CD4-positive, alpha-beta memory T cell (primary cell): ENCODE data around the gene ANKHD1. TPM values are rescaled to one million over a fixed set of nuclear protein-coding genes. Genes with fewer than 3 reads are reported as not detected.

Experiments
- CTCF ChIA-PET: fragments of 350-600 bp; sonication (Branson Sonifier 250); formaldehyde crosslinking; loops from one replicate; lab custom pipeline; 2021; ENCODE audit warnings: inconsistent platforms; ENCODE audit not compliant: partially characterized antibody; lab: Charles Lee
- POLR2A ChIA-PET: fragments of 350-600 bp; sonication (Branson Sonifier 250); formaldehyde crosslinking; loops from one replicate; lab custom pipeline; 2021; ENCODE audit not compliant: partially characterized antibody; lab: Charles Lee
- DNase-seq, 5 donors: peaks; one replicate each; pipeline versions ENCODE4 v3.0.0 to v3.0.0-alpha.2; 2020 to 2022; ENCODE audit warnings: mixed read lengths in 1 of 5
- H3K27ac ChIP-seq: one replicate; pipeline ENCODE4 v1.7.0; 2013; ENCODE audit warnings: low read depth, low read length
- H3K27me3 ChIP-seq: 2 replicates; pipeline ENCODE4 v1.7.0; 2013; ENCODE audit warnings: mild to moderate bottlenecking, low read length, moderate library complexity; ENCODE audit not compliant: insufficient read depth
- H3K36me3 ChIP-seq: 2 replicates; pipeline ENCODE4 v1.7.0; 2013; ENCODE audit warnings: mild to moderate bottlenecking, low read length, moderate library complexity; ENCODE audit not compliant: insufficient read depth
- H3K4me1 ChIP-seq: 2 replicates; pipeline ENCODE4 v1.7.0; 2013; ENCODE audit warnings: mild to moderate bottlenecking, low read length, moderate library complexity; ENCODE audit not compliant: insufficient read depth
- H3K4me3 ChIP-seq, 2 donors: one replicate each; pipeline ENCODE4 v1.7.0; 2013; ENCODE audit warnings: low read length in 2 of 2, mild to moderate bottlenecking in 1 of 2
- H3K9me3 ChIP-seq, 2 donors: one replicate each; pipeline ENCODE4 v1.7.0; 2013; ENCODE audit warnings: low read length in 2 of 2, control low read depth in 1 of 2; ENCODE audit not compliant: control insufficient read depth in 1 of 2
- H3K27ac Mint-ChIP-seq, 7 donors: one replicate each; pipeline ENCODE4 v1.8.0; 2020 to 2021; ENCODE audit warnings: mixed read lengths in 7 of 7, mild to moderate bottlenecking in 6 of 7, inconsistent platforms in 3 of 7, moderate library complexity in 3 of 7
- H3K27me3 Mint-ChIP-seq, 2 donors: one replicate each; pipeline ENCODE4 v1.8.0; 2020 to 2021; ENCODE audit warnings: mixed read lengths in 2 of 2
- H3K36me3 Mint-ChIP-seq, 2 donors: one replicate each; pipeline ENCODE4 v1.8.0; 2020 to 2021; ENCODE audit warnings: mixed read lengths in 2 of 2, inconsistent platforms in 1 of 2, mild to moderate bottlenecking in 1 of 2
- H3K4me1 Mint-ChIP-seq, 4 donors: one replicate each; pipeline ENCODE4 v1.8.0; 2020 to 2021; ENCODE audit warnings: mixed read lengths in 4 of 4, mild to moderate bottlenecking in 1 of 4
- H3K4me3 Mint-ChIP-seq, 8 donors: one replicate each; pipeline ENCODE4 v1.8.0; 2020 to 2021; ENCODE audit warnings: mixed read lengths in 8 of 8, mild to moderate bottlenecking in 7 of 8, moderate library complexity in 6 of 8, inconsistent platforms in 3 of 8
- H3K9me3 Mint-ChIP-seq, 8 donors: one replicate each; pipeline ENCODE4 v1.8.0; 2020 to 2021; ENCODE audit warnings: mixed read lengths in 8 of 8, mild to moderate bottlenecking in 5 of 8, inconsistent platforms in 3 of 8, moderate library complexity in 1 of 8
- intact Hi-C: fragments of 100-400 bp; cut with micrococcal nuclease; formaldehyde crosslinking; loops from one replicate; pipeline ENCODE4 v1.15.1; 2023
- polyA plus RNA-seq, 2 donors: library from polyadenylated mRNA; unstranded; fragments of 300-500 nt; fragmentation: Illumina TruSeq; gene quantifications; one replicate each; pipeline ENCODE4 v1.2.3, GENCODE V29; 2021
- total RNA-seq, 2 experiments: library from RNA; stranded (reverse); gene quantifications; one replicate each; pipeline ENCODE4 v1.2.3, GENCODE V29; 2021

ANKHD1 gene
- total and polyA plus RNA-seq, 4 experiments from 2014 or later, result 58.6 to 252 (median 164) TPM

DNA sequence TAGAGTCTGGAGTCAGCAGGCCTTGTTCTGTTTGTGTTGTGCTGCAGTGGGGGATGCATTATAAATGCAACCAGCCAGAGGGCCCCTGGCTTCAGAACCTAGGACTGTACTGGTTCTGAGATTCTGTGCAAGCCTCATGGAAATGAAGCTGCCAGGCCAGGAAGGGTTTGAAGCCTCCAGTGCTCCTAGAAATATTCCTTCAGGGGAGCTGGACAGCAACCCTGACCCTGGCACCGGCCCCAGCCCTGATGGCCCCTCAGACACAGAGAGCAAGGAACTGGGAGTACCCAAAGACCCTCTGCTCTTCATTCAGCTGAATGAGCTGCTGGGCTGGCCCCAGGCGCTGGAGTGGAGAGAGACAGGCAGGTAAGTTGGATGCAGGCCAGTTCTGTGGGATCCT lies 41.5 kb upstream of the ANKHD1 start, which contains the start of gene SLC4A9:
Gene SLC4A9, plus strand, starts transcription at position 94 of the 400 bp plus-strand sequence. Its CDS starts 43 bp downstream, at position 137.
- Histone ChIP-seq H3K9me3 (no peaks in the 10 kb centered on the region), H3K36me3 (no peaks in the 10 kb centered on the region), H3K27me3 (no peaks in the 10 kb centered on the region), H3K4me1 (peaks cover 22% of the 10 kb centered on the region), H3K4me3 (no peak within 1 kb of the TSS), H3K27ac (no peak within 1 kb of the TSS)
- Mint-ChIP-seq H3K9me3 (no peaks in the 10 kb centered on the region), H3K4me3 (no peak within 1 kb of the TSS), H3K36me3 (no peaks in the 10 kb centered on the region), H3K27me3 (peaks cover 2% of the 10 kb centered on the region in 2 donors), H3K27ac (peak within 1 kb of the TSS in 1 of 7 donors; percentile 56), H3K4me1 (peaks cover 12 to 24% (median 15%) of the 10 kb centered on the region in 4 donors)
- ChIA-PET CTCF (interaction anchor here (0.7 to 4.6 kb wide), 11 partner anchors 8 to 365 kb away, joined by 3 to 37 read pairs (median 4); partner anchors contain the start of gene HBEGF), POLR2A (no interaction called here)
- no peak for DNase-seq
- intact Hi-C loops, result loop anchor here (5.0 kb wide), 1 partner anchor 682 kb away; no protein-coding TSS in a partner anchor

DNA sequence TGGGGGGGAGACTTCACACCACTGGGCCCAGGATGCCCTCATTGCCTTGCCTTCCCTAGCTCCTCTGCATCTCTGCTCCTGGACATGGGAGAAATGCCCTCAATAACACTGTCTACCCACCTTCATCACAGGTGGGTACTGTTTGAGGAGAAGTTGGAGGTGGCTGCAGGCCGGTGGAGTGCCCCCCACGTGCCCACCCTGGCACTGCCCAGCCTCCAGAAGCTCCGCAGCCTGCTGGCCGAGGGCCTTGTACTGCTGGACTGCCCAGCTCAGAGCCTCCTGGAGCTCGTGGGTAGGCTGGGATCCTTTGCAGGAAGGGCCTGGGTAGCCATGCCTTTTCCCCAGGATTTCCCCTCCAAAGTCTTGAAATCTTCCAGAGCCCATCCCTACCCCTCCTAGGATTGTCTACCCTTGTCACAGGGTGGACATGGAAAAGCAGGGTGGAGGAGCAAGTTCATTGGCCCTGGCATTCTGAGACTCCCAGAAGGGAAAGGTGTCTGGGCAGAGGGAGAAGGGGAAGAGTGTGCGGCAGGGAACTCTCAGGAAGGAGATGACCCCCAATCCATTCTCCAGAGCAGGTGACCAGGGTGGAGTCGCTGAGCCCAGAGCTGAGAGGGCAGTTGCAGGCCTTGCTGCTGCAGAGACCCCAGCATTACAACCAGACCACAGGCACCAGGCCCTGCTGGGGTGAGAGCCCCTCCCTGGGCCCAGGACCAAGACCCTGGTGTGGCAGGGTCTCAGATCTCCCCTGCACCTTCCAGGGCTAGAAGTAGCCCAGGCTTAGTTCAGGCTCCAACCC lies 40.8 kb upstream of the ANKHD1 start:
- Histone ChIP-seq H3K4me3 (no peak overlapping the region), H3K27ac (no peak overlapping the region), H3K27me3 (no peaks in the 10 kb centered on the region), H3K9me3 (no peaks in the 10 kb centered on the region), H3K4me1 (peaks cover 22% of the 10 kb centered on the region), H3K36me3 (no peaks in the 10 kb centered on the region)
- Mint-ChIP-seq H3K4me1 (peaks cover 12 to 24% (median 15%) of the 10 kb centered on the region in 4 donors), H3K9me3 (no peaks in the 10 kb centered on the region), H3K27me3 (peaks cover 2% of the 10 kb centered on the region in 2 donors), H3K4me3 (no peak overlapping the region), H3K36me3 (no peaks in the 10 kb centered on the region), H3K27ac (peak overlapping the region in 1 of 7 donors; percentile 56)
- POLR2A ChIA-PET, result no interaction called here
- CTCF ChIA-PET, result interaction anchor here (0.7 to 4.6 kb wide), 13 partner anchors 8 to 365 kb away, joined by 3 to 37 read pairs (median 4); partner anchors contain the start of gene HBEGF
- intact Hi-C loops, result loop anchor here (5.0 kb wide), 1 partner anchor 681 kb away; no protein-coding TSS in a partner anchor
- no peak for DNase-seq

DNA sequence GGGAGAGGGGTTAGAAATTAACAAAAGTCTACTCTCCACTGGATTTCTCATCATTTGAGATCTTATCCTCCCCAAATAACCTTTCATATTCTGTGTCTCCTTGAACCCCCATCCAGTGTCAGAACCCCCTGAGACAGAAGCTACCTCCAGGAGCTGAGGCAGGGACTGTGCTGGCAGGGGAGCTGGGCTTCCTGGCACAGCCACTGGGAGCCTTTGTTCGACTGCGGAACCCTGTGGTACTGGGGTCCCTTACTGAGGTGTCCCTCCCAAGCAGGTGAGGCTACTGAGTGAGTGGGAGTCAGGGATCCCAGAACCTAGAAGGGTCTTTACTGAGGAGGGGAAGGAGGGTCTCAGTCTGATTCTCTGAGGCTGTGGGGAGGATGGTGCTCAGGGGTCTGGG lies 39.7 kb upstream of the ANKHD1 start:
- Histone ChIP-seq H3K9me3 (no peaks in the 10 kb centered on the region), H3K27ac (no peak overlapping the region), H3K4me1 (peaks cover 21% of the 10 kb centered on the region), H3K4me3 (no peak overlapping the region), H3K36me3 (no peaks in the 10 kb centered on the region), H3K27me3 (no peaks in the 10 kb centered on the region)
- H3K27ac Mint-ChIP-seq, result no peak overlapping the region
- ChIA-PET CTCF (interaction anchor here (1.0 to 4.6 kb wide), 5 partner anchors 9 to 360 kb away, joined by 3 to 37 read pairs (median 5); no protein-coding TSS in a partner anchor), POLR2A (no interaction called here)
- H3K4me3 Mint-ChIP-seq, result no peak overlapping the region
- no peaks in the 10 kb centered on the region for H3K9me3 Mint-ChIP-seq
- no peak for DNase-seq
- peaks cover 2% of the 10 kb centered on the region in 2 donors for H3K27me3 Mint-ChIP-seq
- intact Hi-C loops, result loop anchor here (5.0 kb wide), 1 partner anchor 680 kb away; no protein-coding TSS in a partner anchor
- no peaks in the 10 kb centered on the region for H3K36me3 Mint-ChIP-seq
- H3K4me1 Mint-ChIP-seq, result peaks cover 12 to 23% (median 15%) of the 10 kb centered on the region in 4 donors

DNA sequence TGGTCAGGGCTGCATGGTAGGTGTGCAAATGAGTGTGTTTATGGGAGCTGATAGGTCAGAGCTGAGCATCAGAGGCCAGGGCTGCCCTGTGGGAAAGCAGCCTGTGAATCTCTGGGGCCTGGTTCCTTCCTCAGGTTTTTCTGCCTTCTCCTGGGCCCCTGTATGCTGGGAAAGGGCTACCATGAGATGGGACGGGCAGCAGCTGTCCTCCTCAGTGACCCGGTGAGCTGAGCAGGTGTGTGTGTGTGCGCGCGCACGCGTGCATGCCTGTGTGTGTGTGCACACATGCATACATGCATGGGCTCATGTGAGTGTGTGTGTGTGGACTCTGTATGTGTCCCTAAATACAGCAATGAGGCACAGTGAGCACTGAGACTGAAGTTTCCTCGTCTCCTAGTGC lies 39.3 kb upstream of the ANKHD1 start:
- Histone ChIP-seq H3K4me1 (peaks cover 17% of the 10 kb centered on the region), H3K27ac (no peak overlapping the region), H3K36me3 (no peaks in the 10 kb centered on the region), H3K4me3 (no peak overlapping the region), H3K9me3 (no peaks in the 10 kb centered on the region), H3K27me3 (no peaks in the 10 kb centered on the region)
- no peak for DNase-seq
- CTCF ChIA-PET, result interaction anchor here (1.0 to 4.6 kb wide), 6 partner anchors 10 to 122 kb away, joined by 3 to 37 read pairs (median 4); no protein-coding TSS in a partner anchor
- intact Hi-C loops, result loop anchor here (5.0 kb wide), 1 partner anchor 680 kb away; no protein-coding TSS in a partner anchor
- H3K4me1 Mint-ChIP-seq, result peaks cover 9 to 18% (median 13%) of the 10 kb centered on the region in 4 donors
- H3K27me3 Mint-ChIP-seq, result peaks cover 2% of the 10 kb centered on the region in 2 donors
- H3K36me3 Mint-ChIP-seq, result no peaks in the 10 kb centered on the region
- POLR2A ChIA-PET, result no interaction called here
- no peaks in the 10 kb centered on the region for H3K9me3 Mint-ChIP-seq
- peak overlapping the region in 1 of 7 donors; percentile 24 for H3K27ac Mint-ChIP-seq
- H3K4me3 Mint-ChIP-seq, result no peak overlapping the region

DNA sequence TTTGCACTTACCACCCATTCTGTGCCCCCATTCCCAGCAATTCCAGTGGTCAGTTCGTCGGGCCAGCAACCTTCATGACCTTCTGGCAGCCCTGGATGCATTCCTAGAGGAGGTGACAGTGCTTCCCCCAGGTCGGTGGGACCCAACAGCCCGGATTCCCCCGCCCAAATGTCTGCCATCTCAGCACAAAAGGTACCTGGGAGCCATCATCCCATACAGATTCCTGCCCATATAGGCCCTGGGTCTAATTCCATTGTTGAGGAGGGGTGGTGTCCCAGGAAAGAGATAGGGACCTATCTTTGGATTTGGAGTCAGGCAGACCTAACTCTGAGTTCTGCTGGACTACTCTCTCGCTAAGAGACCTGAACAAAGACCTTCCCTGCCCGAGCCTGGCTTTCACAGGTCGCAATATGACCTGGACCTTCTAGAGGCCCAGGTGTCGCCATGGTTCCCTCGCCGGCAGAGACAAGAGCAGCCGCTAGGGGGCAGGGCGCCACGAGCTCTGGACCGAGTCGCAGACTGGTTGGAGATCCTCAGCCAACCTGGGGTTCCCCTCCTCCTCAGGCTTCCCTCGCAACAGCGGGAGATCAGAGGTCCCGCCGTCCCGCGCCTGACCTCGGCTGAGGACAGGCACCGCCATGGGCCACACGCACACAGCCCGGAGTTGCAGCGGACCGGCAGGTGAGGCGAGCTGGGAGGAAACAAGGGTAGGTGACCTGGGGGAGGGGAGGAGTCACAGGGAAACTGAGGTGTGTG lies 38.6 kb upstream of the ANKHD1 start:
- POLR2A ChIA-PET, result interaction anchor here (0.9 to 1.0 kb wide), 2 partner anchors 16 to 348 kb away, joined by 3 read pairs; partner anchors contain the start of gene HBEGF
- peaks cover 3 to 12% (median 6%) of the 10 kb centered on the region in 4 donors for H3K4me1 Mint-ChIP-seq
- H3K4me1 ChIP-seq, result peaks cover 9% of the 10 kb centered on the region
- peaks cover 0 to 2% of the 10 kb centered on the region in 2 donors for H3K27me3 Mint-ChIP-seq
- H3K4me3 ChIP-seq, result peak overlapping the region in 1 of 2 donors; percentile 52
- H3K27ac ChIP-seq, result no peak overlapping the region
- H3K4me3 Mint-ChIP-seq, result peak overlapping the region; percentile 71 to 84 (median 76)
- intact Hi-C loops, result loop anchor here (1.0 to 5.0 kb wide), 2 partner anchors 357 to 679 kb away; no protein-coding TSS in a partner anchor
- no peaks in the 10 kb centered on the region for H3K9me3 Mint-ChIP-seq
- H3K36me3 Mint-ChIP-seq, result no peaks in the 10 kb centered on the region
- DNase-seq, result peak; percentile 74 to 79 (median 77)
- H3K27me3 ChIP-seq, result no peaks in the 10 kb centered on the region
- peak overlapping the region in 5 of 7 donors; percentile 40 to 72 (median 59) for H3K27ac Mint-ChIP-seq
- CTCF ChIA-PET, result interaction anchor here (0.7 to 5.3 kb wide), 27 partner anchors 8 to 376 kb away, joined by 3 to 37 read pairs (median 4); partner anchors contain the start of genes CD14 and HBEGF
- no peaks in the 10 kb centered on the region for H3K9me3 ChIP-seq
- no peaks in the 10 kb centered on the region for H3K36me3 ChIP-seq

DNA sequence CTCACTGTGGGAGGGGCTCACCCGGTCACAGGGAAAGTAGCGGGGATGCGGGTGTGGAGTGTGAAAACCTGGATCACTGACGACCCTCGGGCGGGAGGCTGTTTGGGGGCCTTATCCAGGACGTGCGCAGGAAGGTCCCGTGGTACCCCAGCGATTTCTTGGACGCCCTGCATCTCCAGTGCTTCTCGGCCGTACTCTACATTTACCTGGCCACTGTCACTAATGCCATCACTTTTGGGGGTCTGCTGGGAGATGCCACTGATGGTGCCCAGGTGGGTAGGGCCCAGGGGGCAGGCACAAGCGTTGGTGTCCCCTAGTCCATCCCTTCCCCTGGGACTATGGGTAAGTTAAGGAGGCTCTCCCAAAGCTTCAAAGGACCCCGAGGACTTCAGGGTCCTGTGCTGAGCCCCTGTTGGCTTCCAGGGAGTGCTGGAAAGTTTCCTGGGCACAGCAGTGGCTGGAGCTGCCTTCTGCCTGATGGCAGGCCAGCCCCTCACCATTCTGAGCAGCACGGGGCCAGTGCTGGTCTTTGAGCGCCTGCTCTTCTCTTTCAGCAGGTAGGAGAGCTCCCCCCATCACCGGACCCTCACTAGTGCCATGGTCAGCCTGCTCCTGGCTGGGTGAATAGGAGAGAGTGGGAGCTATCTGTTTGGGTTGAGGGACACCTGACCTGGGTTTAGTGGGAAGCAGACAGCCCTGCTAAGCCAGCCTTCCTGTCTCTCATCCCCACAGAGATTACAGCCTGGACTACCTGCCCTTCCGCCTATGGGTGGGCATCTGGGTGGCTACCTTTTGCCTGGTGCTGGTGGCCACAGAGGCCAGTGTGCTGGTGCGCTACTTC lies 37.8 kb upstream of the ANKHD1 start:
- DNase-seq, result no peak
- H3K4me1 ChIP-seq, result peaks cover 9% of the 10 kb centered on the region
- Mint-ChIP-seq H3K27ac (peak overlapping the region in 2 of 7 donors; percentile 37 to 59), H3K9me3 (no peaks in the 10 kb centered on the region), H3K4me3 (peak overlapping the region in 6 of 8 donors; percentile 71 to 84 (median 76)), H3K4me1 (peaks cover 2 to 7% (median 5%) of the 10 kb centered on the region in 4 donors), H3K27me3 (peaks cover 0 to 2% of the 10 kb centered on the region in 2 donors), H3K36me3 (no peaks in the 10 kb centered on the region)
- ChIA-PET CTCF (interaction anchor here (0.7 to 5.3 kb wide), 27 partner anchors 8 to 375 kb away, joined by 3 to 37 read pairs (median 4); partner anchors contain the start of genes CD14 and HBEGF), POLR2A (interaction anchor here (0.9 to 1.0 kb wide), 2 partner anchors 17 to 347 kb away, joined by 3 read pairs; partner anchors contain the start of gene HBEGF)
- peak overlapping the region in 1 of 2 donors; percentile 52 for H3K4me3 ChIP-seq
- H3K9me3 ChIP-seq, result no peaks in the 10 kb centered on the region
- intact Hi-C loops, result loop anchor here (1.0 to 5.0 kb wide), 2 partner anchors 356 to 678 kb away; no protein-coding TSS in a partner anchor
- H3K36me3 ChIP-seq, result no peaks in the 10 kb centered on the region
- no peak overlapping the region for H3K27ac ChIP-seq
- no peaks in the 10 kb centered on the region for H3K27me3 ChIP-seq
